OCI-LY3 (cell line): Measurements from ENCODE around the gene COL11A2.

ENCODE experiments used
- H2AFZ ChIP-seq: fragments of 200-600, 300-600 bp; shearing (Covaris generic); 2 replicates; pipeline ENCODE4 v1.6.0; 2014; ENCODE audit warnings: antibody characterized with exemption, low read depth, low read length
- H3K27ac ChIP-seq: fragments of 200-600, 300-600 bp; sonication (generic); 2 replicates; pipeline ENCODE4 v1.5.1; 2014; ENCODE audit warnings: mild to moderate bottlenecking, low read length, moderate library complexity, mixed read lengths
- H3K27me3 ChIP-seq: fragments of 200-600, 300-600 bp; sonication (generic); 2 replicates; pipeline ENCODE4 v1.6.1; 2014; ENCODE audit warnings: low read depth, low read length, mixed read lengths
- H3K36me3 ChIP-seq: fragments of 200-600, 300-600 bp; sonication (generic); replicated peaks from 2 replicates; pipeline ENCODE3; 2014; ENCODE audit warnings: low read depth, low read length, mixed read lengths
- H3K4me1 ChIP-seq: fragments of 300-600, 200-600 bp; sonication (generic); 2 replicates; pipeline ENCODE4 v1.6.1; 2014; ENCODE audit warnings: low read length, mixed read lengths
- H3K4me2 ChIP-seq: fragments of 200-600, 300-600 bp; sonication (generic); 2 replicates; pipeline ENCODE4 v1.6.1; 2014; ENCODE audit warnings: low read length, mixed read lengths
- H3K4me3 ChIP-seq: fragments of 300-600, 200-600 bp; sonication (generic); 2 replicates; pipeline ENCODE4 v1.5.1; 2014; ENCODE audit warnings: antibody characterized with exemption, mild to moderate bottlenecking, low read length, moderate library complexity
- H3K79me2 ChIP-seq: fragments of 300-600, 200-600 bp; shearing (Covaris generic); 2 replicates; pipeline ENCODE4 v1.6.1; 2014; ENCODE audit warnings: mild to moderate bottlenecking, low read length, mixed read lengths
- H3K9ac ChIP-seq: fragments of 300-600, 200-600 bp; shearing (Covaris generic); 2 replicates; pipeline ENCODE4 v1.6.0; 2014; ENCODE audit warnings: mild to moderate bottlenecking, low read length, moderate library complexity
- H3K9me3 ChIP-seq: fragments of 200-600, 300-600 bp; shearing (Covaris generic); 2 replicates; pipeline ENCODE4 v1.6.1; 2014; ENCODE audit warnings: low read length, mixed read lengths; ENCODE audit not compliant: insufficient read depth
- H4K20me1 ChIP-seq: fragments of 200-600, 300-600 bp; sonication (generic); 2 replicates; pipeline ENCODE4 v1.6.1; 2016; ENCODE audit warnings: low read length, mixed read lengths; ENCODE audit not compliant: insufficient read depth
- CTCF ChIP-seq: fragments of 200-600, 300-600 bp; sonication (generic); IDR thresholded peaks from 2 replicates; pipeline ENCODE4 v1.5.1; 2014; ENCODE audit warnings: antibody characterized with exemption, low read length, low read depth
- EZH2phosphoT487 ChIP-seq: fragments of 200-600 bp; shearing (Covaris generic); IDR thresholded peaks from 2 replicates; pipeline ENCODE4 v1.6.1; 2018; ENCODE audit warnings: antibody characterized with exemption, mixed run types, low read depth

The COL11A2 gene

GRCh38 chr6:33216117-33216649, 23.9 kb upstream of the COL11A2 start:
- no peaks in the 10 kb centered on the region for H3K79me2 ChIP-seq
- no peak for TF ChIP-seq CTCF
- no peak for TF ChIP-seq EZH2phosphoT487
- no peak overlapping the region for H3K4me2 ChIP-seq
- H3K36me3 ChIP-seq: no peaks in the 10 kb centered on the region
- H4K20me1 ChIP-seq: no peaks in the 10 kb centered on the region
- no peak overlapping the region for H3K4me3 ChIP-seq
- no peak overlapping the region for H2AFZ ChIP-seq
- H3K9me3 ChIP-seq: no peaks in the 10 kb centered on the region
- no peak overlapping the region for H3K27ac ChIP-seq
- H3K9ac ChIP-seq: no peak overlapping the region
- peaks cover 4% of the 10 kb centered on the region; the same call in 1 of the 2 replicates for H3K27me3 ChIP-seq
- H3K4me1 ChIP-seq: peaks cover 13% of the 10 kb centered on the region

- no peaks in the 10 kb centered on the region for H3K9me3 ChIP-seq
- no peak overlapping the region for H3K27ac ChIP-seq
- H4K20me1 ChIP-seq: no peaks in the 10 kb centered on the region
- 0 out of 2 replicates have a peak, but pooled peaks cover 4% of the 10 kb centered on the region for H3K27me3 ChIP-seq
- TF ChIP-seq CTCF (no peak), EZH2phosphoT487 (no peak)
- H2AFZ ChIP-seq: no peak overlapping the region
- no peak overlapping the region for H3K9ac ChIP-seq
- H3K79me2 ChIP-seq: no peaks in the 10 kb centered on the region
- no peak overlapping the region for H3K4me3 ChIP-seq
- no peak overlapping the region for H3K4me2 ChIP-seq
- no peaks in the 10 kb centered on the region for H3K36me3 ChIP-seq
- H3K4me1 ChIP-seq: peaks cover 13% of the 10 kb centered on the region
Measured at GRCh38 chr6:33215271-33216116, 23.2 kb upstream of the COL11A2 start.

- H3K9ac ChIP-seq: no peak overlapping the region
- no peaks in the 10 kb centered on the region for H3K79me2 ChIP-seq
- TF ChIP-seq CTCF (no peak), EZH2phosphoT487 (no peak)
- 0 out of 2 replicates have a peak, but pooled peaks cover 4% of the 10 kb centered on the region for H3K27me3 ChIP-seq
- no peaks in the 10 kb centered on the region for H3K9me3 ChIP-seq
- H3K4me1 ChIP-seq: peaks cover 17% of the 10 kb centered on the region
- peak overlapping the region; percentile 75 for H3K4me3 ChIP-seq
- H2AFZ ChIP-seq: no peak overlapping the region
- H3K4me2 ChIP-seq: peak overlapping the region; percentile 86
- no peaks in the 10 kb centered on the region; the same call in 1 of the 2 replicates for H4K20me1 ChIP-seq
- no peak overlapping the region for H3K27ac ChIP-seq
- peaks cover 3% of the 10 kb centered on the region for H3K36me3 ChIP-seq
Measured at GRCh38 chr6:33213989-33214335, 21.7 kb upstream of the COL11A2 start.

DNA sequence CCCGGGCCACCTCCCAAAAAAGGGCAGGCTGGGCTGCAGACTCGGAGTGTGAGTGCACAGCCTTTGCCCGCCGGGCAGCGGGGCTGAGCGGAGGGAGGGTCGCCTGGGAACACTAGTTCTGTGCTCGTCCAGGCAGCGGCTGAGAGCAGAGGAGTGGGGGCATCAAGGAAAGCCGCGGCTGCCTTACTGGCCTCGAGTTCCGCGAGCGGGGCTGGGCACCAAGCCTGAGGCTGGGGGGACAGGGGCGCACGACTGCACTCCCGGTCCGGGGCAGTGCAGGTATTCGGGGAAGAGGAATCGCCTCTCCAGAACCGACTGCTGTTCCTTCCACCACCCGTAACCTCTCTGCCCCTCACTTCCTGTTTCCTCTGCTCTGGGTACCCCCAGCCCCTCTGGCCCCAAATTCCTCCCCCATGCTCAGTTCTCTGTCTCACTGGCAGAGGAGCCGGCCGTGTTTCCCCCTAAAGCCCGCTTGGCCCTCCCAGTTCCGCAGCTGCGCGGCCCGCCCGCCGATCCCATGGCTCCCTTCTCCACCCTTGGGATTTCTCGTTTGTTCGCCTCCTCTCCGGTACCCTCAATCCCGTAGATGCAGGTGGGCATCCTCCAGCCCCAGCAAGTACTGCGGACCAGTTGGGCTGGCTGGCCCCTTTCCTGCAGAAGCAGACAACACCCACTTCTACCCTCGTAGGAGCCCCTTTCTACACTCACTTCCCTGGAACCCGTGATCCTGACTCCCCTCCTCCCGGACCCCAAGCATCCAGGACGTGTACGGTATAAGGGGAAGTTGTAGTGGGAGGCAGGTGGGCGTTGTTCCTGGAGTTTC, 21.1 kb upstream of the COL11A2 start:
- Histone ChIP-seq H3K4me2 (peak overlapping the region; percentile 86), H3K27ac (no peak overlapping the region), H2AFZ (peak overlapping the region; percentile 58), H3K27me3 (0 out of 2 replicates have a peak, but pooled peaks cover 4% of the 10 kb centered on the region), H3K4me1 (peaks cover 19% of the 10 kb centered on the region), H3K9me3 (no peaks in the 10 kb centered on the region), H3K9ac (peak overlapping the region; percentile 53), H4K20me1 (no peaks in the 10 kb centered on the region; the same call in 1 of the 2 replicates), H3K36me3 (peaks cover 3% of the 10 kb centered on the region), H3K79me2 (no peaks in the 10 kb centered on the region), H3K4me3 (peak overlapping the region; percentile 75)
- TF ChIP-seq EZH2phosphoT487 (no peak), CTCF (no peak)
